ENCODE data around the gene ST7. TPM values are rescaled to one million over a fixed set of nuclear protein-coding genes. Genes with fewer than 3 reads are reported as not detected.

ST7 gene
- total RNA-seq, 1 experiment from 2014 or later = 19.6 TPM

DNA sequence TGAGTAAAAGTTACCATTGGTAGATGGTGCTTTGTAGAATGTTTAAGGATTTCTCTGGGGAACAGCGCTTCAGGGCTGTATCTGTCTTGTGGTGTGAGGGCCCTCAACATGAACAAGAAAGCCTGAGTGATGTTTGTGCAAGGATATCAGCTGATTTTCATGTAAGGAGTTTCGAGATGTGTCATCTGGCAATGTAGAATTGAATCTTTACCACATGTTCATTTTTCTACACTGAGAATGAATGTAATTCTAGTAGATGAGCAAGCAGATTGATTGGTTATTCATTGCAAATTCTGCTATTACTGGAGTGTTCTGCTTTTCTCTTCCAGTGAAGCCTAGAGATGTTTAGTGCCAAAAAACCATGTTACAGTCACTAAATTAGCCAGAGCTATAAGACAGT lies 87.7 kb downstream of the ST7 start:
- Histone ChIP-seq H3K4me3 (ENCODE audit: low read depth in 2 of 2, low read length in 2 of 2) (no peak overlapping the region), H3K36me3 (ENCODE audit: control insufficient read depth, insufficient read depth, low read length) (no peaks in the 10 kb centered on the region), H3K27ac (ENCODE audit: low read length) (no peak overlapping the region), H3K4me1 (ENCODE audit: control insufficient read depth, insufficient read depth, low read length) (peaks cover 1% of the 10 kb centered on the region; the same call in 1 of the 2 replicates), H3K9me3 (ENCODE audit: control insufficient read depth, insufficient read depth, low read depth, low read length) (no peaks in the 10 kb centered on the region), H3K27me3 (ENCODE audit: control insufficient read depth, insufficient read depth, low read length) (no peaks in the 10 kb centered on the region)
- POLR2A ChIA-PET = no interaction called here
- intact Hi-C loops (cut with micrococcal nuclease; ENCODE audit: unreplicated experiment) (no loop called here), in situ Hi-C loops (cut with HindIII; ENCODE audit: low pct_unique_long_range_greater_than_20kb, low sequenced_read_pairs) (no loop called here)
- no peak for ATAC-seq
- CTCF ChIA-PET = no interaction called here
- no peak for TF ChIP-seq POLR2AphosphoS5 (IDR thresholded peaks at IDR 0.05; ENCODE audit: low read depth, low read length)
- TF ChIP-seq SIN3A (IDR thresholded peaks at IDR 0.05; ENCODE audit: borderline replicate concordance, insufficient read depth, low read depth, low read length) = no peak
- TF ChIP-seq, protein P1, sequence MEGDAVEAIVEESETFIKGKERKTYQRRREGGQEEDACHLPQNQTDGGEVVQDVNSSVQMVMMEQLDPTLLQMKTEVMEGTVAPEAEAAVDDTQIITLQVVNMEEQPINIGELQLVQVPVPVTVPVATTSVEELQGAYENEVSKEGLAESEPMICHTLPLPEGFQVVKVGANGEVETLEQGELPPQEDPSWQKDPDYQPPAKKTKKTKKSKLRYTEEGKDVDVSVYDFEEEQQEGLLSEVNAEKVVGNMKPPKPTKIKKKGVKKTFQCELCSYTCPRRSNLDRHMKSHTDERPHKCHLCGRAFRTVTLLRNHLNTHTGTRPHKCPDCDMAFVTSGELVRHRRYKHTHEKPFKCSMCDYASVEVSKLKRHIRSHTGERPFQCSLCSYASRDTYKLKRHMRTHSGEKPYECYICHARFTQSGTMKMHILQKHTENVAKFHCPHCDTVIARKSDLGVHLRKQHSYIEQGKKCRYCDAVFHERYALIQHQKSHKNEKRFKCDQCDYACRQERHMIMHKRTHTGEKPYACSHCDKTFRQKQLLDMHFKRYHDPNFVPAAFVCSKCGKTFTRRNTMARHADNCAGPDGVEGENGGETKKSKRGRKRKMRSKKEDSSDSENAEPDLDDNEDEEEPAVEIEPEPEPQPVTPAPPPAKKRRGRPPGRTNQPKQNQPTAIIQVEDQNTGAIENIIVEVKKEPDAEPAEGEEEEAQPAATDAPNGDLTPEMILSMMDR (IDR thresholded peaks at IDR 0.05) = no peak
- TF ChIP-seq TCF7L2 (IDR thresholded peaks at IDR 0.05; ENCODE audit: low read depth, low read length) = no peak
- TF ChIP-seq, protein P2, sequence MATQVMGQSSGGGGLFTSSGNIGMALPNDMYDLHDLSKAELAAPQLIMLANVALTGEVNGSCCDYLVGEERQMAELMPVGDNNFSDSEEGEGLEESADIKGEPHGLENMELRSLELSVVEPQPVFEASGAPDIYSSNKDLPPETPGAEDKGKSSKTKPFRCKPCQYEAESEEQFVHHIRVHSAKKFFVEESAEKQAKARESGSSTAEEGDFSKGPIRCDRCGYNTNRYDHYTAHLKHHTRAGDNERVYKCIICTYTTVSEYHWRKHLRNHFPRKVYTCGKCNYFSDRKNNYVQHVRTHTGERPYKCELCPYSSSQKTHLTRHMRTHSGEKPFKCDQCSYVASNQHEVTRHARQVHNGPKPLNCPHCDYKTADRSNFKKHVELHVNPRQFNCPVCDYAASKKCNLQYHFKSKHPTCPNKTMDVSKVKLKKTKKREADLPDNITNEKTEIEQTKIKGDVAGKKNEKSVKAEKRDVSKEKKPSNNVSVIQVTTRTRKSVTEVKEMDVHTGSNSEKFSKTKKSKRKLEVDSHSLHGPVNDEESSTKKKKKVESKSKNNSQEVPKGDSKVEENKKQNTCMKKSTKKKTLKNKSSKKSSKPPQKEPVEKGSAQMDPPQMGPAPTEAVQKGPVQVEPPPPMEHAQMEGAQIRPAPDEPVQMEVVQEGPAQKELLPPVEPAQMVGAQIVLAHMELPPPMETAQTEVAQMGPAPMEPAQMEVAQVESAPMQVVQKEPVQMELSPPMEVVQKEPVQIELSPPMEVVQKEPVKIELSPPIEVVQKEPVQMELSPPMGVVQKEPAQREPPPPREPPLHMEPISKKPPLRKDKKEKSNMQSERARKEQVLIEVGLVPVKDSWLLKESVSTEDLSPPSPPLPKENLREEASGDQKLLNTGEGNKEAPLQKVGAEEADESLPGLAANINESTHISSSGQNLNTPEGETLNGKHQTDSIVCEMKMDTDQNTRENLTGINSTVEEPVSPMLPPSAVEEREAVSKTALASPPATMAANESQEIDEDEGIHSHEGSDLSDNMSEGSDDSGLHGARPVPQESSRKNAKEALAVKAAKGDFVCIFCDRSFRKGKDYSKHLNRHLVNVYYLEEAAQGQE (IDR thresholded peaks at IDR 0.05; ENCODE audit: insufficient read depth in 1 of 2, low read depth in 2 of 2, low read length in 1 of 2) = no peak
- no peak for DNase-seq (ENCODE audit: low read depth, low spot score)
- no TSS peak for BruUV-seq (replicated peaks)

DNA sequence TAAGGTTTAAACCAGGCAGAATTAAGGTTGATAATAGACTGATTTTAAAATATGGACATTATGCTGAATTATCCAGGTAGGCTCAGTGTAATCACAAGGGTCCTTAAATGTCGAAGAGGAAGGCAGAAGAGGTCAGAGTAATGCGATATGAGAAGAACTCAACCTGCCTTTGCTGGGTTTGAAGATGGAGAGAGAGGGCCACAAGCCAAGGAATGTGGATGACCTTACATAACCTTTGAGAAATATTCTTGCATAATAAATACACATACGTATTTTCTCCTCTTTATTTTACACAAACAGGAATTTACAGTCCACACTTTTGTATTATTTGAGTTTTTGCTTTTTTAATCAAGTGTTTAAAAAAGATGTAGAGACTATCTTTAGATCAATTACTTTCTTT lies 88.5 kb downstream of the ST7 start:
- CTCF ChIA-PET = no interaction called here
- in situ Hi-C loops (cut with HindIII; ENCODE audit: low pct_unique_long_range_greater_than_20kb, low sequenced_read_pairs) = no loop called here
- no peaks in the 10 kb centered on the region for H3K36me3 ChIP-seq (ENCODE audit: control insufficient read depth, insufficient read depth, low read length)
- POLR2A ChIA-PET = no interaction called here
- H3K9me3 ChIP-seq (ENCODE audit: control insufficient read depth, insufficient read depth, low read depth, low read length) = no peaks in the 10 kb centered on the region
- no peaks in the 10 kb centered on the region for H3K27me3 ChIP-seq (ENCODE audit: control insufficient read depth, insufficient read depth, low read length)
- no peak for TF ChIP-seq POLR2AphosphoS5 (IDR thresholded peaks at IDR 0.05; ENCODE audit: low read depth, low read length)
- TF ChIP-seq, protein P2 (IDR thresholded peaks at IDR 0.05; ENCODE audit: insufficient read depth in 1 of 2, low read depth in 2 of 2, low read length in 1 of 2) = no peak
- no peak for TF ChIP-seq TCF7L2 (IDR thresholded peaks at IDR 0.05; ENCODE audit: low read depth, low read length)
- TF ChIP-seq, protein P1 (IDR thresholded peaks at IDR 0.05) = no peak
- TF ChIP-seq SIN3A (IDR thresholded peaks at IDR 0.05; ENCODE audit: borderline replicate concordance, insufficient read depth, low read depth, low read length) = no peak
- no peak for DNase-seq (ENCODE audit: low read depth, low spot score)
- no TSS peak for BruUV-seq (replicated peaks)
- H3K4me3 ChIP-seq (ENCODE audit: low read depth in 2 of 2, low read length in 2 of 2) = no peak overlapping the region
- H3K4me1 ChIP-seq (ENCODE audit: control insufficient read depth, insufficient read depth, low read length) = peaks cover 2% of the 10 kb centered on the region; the same call in 1 of the 2 replicates
- intact Hi-C loops (cut with micrococcal nuclease; ENCODE audit: unreplicated experiment) = no loop called here
- no peak for ATAC-seq
- H3K27ac ChIP-seq (ENCODE audit: low read length) = no peak overlapping the region

Data from Panc1 (cell line).